GM12878 (cell line): Measurements from ENCODE around the gene TM4SF18.

Experiments
- EZH2 ChIP-seq: IDR thresholded peaks from 2 replicates; pipeline ENCODE4 v1.6.1; 2012; ENCODE audit warnings: low read depth, mild to moderate bottlenecking, control low read depth, inconsistent platforms, low read length, borderline replicate concordance; ENCODE audit not compliant: control insufficient read depth
- USF2 ChIP-seq: IDR thresholded peaks from 2 replicates; pipeline ENCODE4 v1.6.1; 2011; ENCODE audit warnings: low read depth, low read length, improper control_type of control experiment, borderline replicate concordance

- no peak for TF ChIP-seq EZH2
- no peak for TF ChIP-seq USF2
These were observed 56.1 kb downstream of the TM4SF18 start for GRCh38 chr3:149277331-149277813.
